ENCODE measurements around the gene RNASE9.

GRCh38 chr14:20555845-20556244 lies 5.0 kb downstream of the RNASE9 start:
- TF ChIP-seq CTCF (IDR thresholded peaks at IDR 0.05; ENCODE audit: borderline replicate concordance, extremely low read depth, low read length, poor library complexity, severe bottlenecking), result no peak
- TF ChIP-seq EZH2 (IDR thresholded peaks at IDR 0.05; ENCODE audit: borderline replicate concordance, low read depth, low read length, severe bottlenecking), result no peak
